Esophagus muscularis mucosa (tissue), 4 donors: Measurements from ENCODE around the gene TARDBP.

ENCODE experiments used
- CTCF ChIP-seq, 3 experiments: fragments of 200-600 bp in 2 of 3; fragments of 450-650 bp in 1 of 3; sonication (generic) in 2 of 3; IDR thresholded peaks; one replicate each; pipeline ENCODE4 v1.5.1; 2017 to 2019; ENCODE audit warnings: antibody characterized with exemption in 3 of 3, mild to moderate bottlenecking in 2 of 3, moderate library complexity in 1 of 3
- EP300 ChIP-seq: sonication (generic); formaldehyde crosslinking; IDR thresholded peaks from one replicate; pipeline ENCODE4 v1.6.1; 2017; ENCODE audit warnings: antibody characterized with exemption
- POLR2A ChIP-seq: fragments of 450-650 bp; IDR thresholded peaks from one replicate; pipeline ENCODE4 v1.6.1; 2017; ENCODE audit warnings: antibody characterized with exemption, moderate library complexity, mild to moderate bottlenecking, low read depth
- POLR2AphosphoS5 ChIP-seq, 2 donors: sonication (generic); formaldehyde crosslinking; IDR thresholded peaks; one replicate each; pipeline ENCODE4 v1.6.1; 2017; ENCODE audit warnings: antibody characterized with exemption in 2 of 2

DNA sequence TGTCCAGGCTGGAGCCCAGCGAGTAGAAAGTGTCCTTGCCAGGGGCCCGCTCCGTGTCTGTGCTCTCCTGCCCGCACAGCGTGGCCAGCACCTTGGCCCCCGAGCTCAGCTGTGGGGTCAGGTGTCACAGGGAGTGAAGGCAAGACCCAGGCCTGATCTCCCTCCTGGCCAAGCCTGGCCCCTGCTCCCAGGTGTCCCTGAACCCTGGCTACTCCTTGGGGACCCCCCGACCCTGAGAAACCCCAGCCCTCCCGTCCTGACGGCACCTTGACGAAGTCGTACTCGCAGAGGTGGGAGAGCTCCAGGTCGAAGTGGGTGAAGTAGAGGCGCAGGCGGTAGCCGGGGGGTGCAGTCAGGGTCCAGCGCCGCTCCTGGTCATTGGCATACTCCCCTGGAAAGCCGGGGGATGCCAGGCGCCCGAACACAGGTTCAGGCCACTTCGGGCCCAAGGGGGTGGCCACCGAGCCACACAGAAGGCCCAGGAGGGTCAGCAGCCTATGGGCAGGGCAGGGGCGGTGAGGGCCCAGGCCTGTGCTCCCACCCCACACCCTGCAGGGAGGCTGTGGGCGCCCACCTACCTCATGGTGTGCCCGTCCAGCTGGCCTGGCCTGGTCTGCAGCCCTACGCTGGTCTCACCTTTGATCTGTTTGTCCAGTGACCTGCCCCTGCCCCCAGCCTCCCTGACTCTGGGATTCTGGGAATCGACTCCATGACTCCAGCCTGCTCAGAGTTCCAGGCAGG, 34.3 kb downstream of the TARDBP start, which contains the start of gene MASP2:
- no peak for TF ChIP-seq POLR2AphosphoS5 (IDR thresholded peaks at IDR 0.05)
- no peak for TF ChIP-seq CTCF (IDR thresholded peaks at IDR 0.05)
- TF ChIP-seq POLR2A: no peak
- TF ChIP-seq EP300: no peak
